Fibroblast of villous mesenchyme (primary cell): ENCODE results near the gene GDI2. TPM values are rescaled to one million over a fixed set of nuclear protein-coding genes. Genes with fewer than 3 reads are reported as not detected.

Experiments
- DNase-seq: peaks from one replicate; pipeline ENCODE4 v3.0.0-alpha.2; 2010; ENCODE audit warnings: low read depth
- H3K4me3 ChIP-seq: 2 replicates; pipeline ENCODE4 v1.5.1; 2011; ENCODE audit warnings: low read depth, mild to moderate bottlenecking, low read length
- CTCF ChIP-seq: IDR thresholded peaks from 2 replicates; pipeline ENCODE4 v1.5.1; 2012; ENCODE audit warnings: low read depth, mild to moderate bottlenecking, low read length; ENCODE audit not compliant: insufficient read depth
- total RNA-seq: library from RNA; depleted of rRNA; stranded (reverse); fragments of >200 nt; gene quantifications from 2 replicates; pipeline ENCODE4 v1.2.3, GENCODE V29; 2012

The GDI2 gene
- total RNA-seq, 1 donor, result 615 TPM

GRCh38 chr10:5746197-5746596, 67.0 kb downstream of the GDI2 start:
- no peak for DNase-seq
- TF ChIP-seq CTCF, result no peak
- H3K4me3 ChIP-seq, result no peak overlapping the region

GRCh38 chr10:5744849-5745248, 68.4 kb downstream of the GDI2 start:
- H3K4me3 ChIP-seq, result no peak overlapping the region

GRCh38 chr10:5743736-5744135, 69.5 kb downstream of the GDI2 start:
- H3K4me3 ChIP-seq, result no peak overlapping the region
- no peak for DNase-seq
- no peak for TF ChIP-seq CTCF

More at GRCh38 chr10:5744849-5745248, 68.4 kb downstream of the GDI2 start:
- no peak for TF ChIP-seq CTCF
- DNase-seq, result no peak

GRCh38 chr10:5742116-5742515, 71.1 kb downstream of the GDI2 start:
- no peak overlapping the region for H3K4me3 ChIP-seq
- no peak for DNase-seq
- TF ChIP-seq CTCF, result no peak

GRCh38 chr10:5741276-5741675, 72.0 kb downstream of the GDI2 start:
- no peak for DNase-seq
- H3K4me3 ChIP-seq, result no peak overlapping the region
- no peak for TF ChIP-seq CTCF

- TF ChIP-seq CTCF, result no peak
- no peak overlapping the region for H3K4me3 ChIP-seq
- DNase-seq, result no peak
Observed at GRCh38 chr10:5738427-5738826, 74.8 kb downstream of the GDI2 start.

- no peak for TF ChIP-seq CTCF
- no peak for DNase-seq
- H3K4me3 ChIP-seq, result no peak overlapping the region
Observed at GRCh38 chr10:5737352-5737751, 75.9 kb downstream of the GDI2 start.
